Mucosa of rectum (tissue), 2 donors: ENCODE measurements around the gene LRCH1.

Source experiments
- H3K27ac ChIP-seq, 2 donors: one replicate each; pipeline ENCODE4 v1.7.0; 2013; ENCODE audit warnings: inconsistent platforms in 2 of 2, low read depth in 2 of 2, low read length in 2 of 2
- H3K27me3 ChIP-seq, 2 donors: one replicate each; pipeline ENCODE4 v1.7.0; 2013; ENCODE audit warnings: low read length in 2 of 2; ENCODE audit not compliant: control insufficient read depth in 2 of 2, insufficient read depth in 2 of 2
- H3K36me3 ChIP-seq, 2 donors: one replicate each; pipeline ENCODE4 v1.7.0; 2013; ENCODE audit warnings: low read length in 2 of 2; ENCODE audit not compliant: control insufficient read depth in 2 of 2, insufficient read depth in 2 of 2
- H3K4me1 ChIP-seq, 2 donors: one replicate each; pipeline ENCODE4 v1.7.0; 2013; ENCODE audit warnings: low read length in 2 of 2, mild to moderate bottlenecking in 1 of 2; ENCODE audit not compliant: control insufficient read depth in 2 of 2, insufficient read depth in 2 of 2
- H3K4me3 ChIP-seq, 2 donors: one replicate each; pipeline ENCODE4 v1.7.0; 2013; ENCODE audit warnings: low read length in 2 of 2
- H3K9ac ChIP-seq, 2 donors: one replicate each; pipeline ENCODE4 v1.7.0; 2013; ENCODE audit warnings: low read length in 2 of 2, low read depth in 1 of 2, mild to moderate bottlenecking in 1 of 2
- H3K9me3 ChIP-seq, 2 donors: one replicate each; pipeline ENCODE4 v1.7.0; 2013; ENCODE audit warnings: low read length in 2 of 2; ENCODE audit not compliant: control insufficient read depth in 2 of 2
- donor health status: healthy.
- donor health status: Normal muscosa, but diverticular disease.

LRCH1 gene

DNA sequence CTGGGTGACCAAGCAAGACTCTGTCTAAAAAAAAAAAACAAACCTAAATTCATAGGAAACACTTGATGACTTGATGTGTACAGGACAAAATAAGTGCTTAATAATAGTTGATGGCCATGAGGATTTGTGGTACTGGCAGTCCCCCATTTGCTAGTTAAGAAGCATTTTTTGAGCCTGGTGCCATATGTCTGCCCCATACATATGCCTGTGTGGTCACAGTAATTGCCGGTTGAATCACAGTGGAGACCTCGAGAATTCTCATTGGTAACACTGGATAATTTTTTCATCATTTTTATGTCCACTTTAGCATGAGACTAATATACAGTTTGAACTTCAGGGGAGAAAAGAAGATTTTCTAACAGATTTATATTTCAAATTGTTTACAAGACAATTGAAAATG, 79.2 kb downstream of the LRCH1 start:
- H3K9ac ChIP-seq = no peak overlapping the region
- H3K27me3 ChIP-seq = no peaks in the 10 kb centered on the region
- H3K4me3 ChIP-seq = no peak overlapping the region
- H3K36me3 ChIP-seq = no peaks in the 10 kb centered on the region
- peaks cover 0 to 7% of the 10 kb centered on the region in 2 donors for H3K4me1 ChIP-seq
- no peak overlapping the region for H3K27ac ChIP-seq
- no peaks in the 10 kb centered on the region for H3K9me3 ChIP-seq

DNA sequence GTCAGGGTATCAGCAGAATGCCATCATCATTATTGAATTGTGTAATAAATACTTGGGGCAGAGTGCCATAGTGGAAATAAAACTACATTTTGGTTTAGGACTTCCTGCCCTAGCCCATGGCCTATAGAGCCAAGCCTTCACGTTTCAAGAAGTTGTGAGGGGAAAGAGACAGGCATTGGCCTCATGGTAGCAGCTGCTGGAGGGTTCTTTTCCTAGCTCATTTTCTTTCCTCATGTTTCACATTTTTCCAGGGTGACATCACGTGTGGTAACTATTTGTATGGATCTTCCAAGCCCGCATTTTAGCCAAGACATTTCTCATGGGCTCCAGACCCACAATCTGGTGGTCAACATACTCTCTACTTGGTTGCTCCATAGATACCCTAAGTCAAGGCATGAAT, 80.4 kb downstream of the LRCH1 start:
- Histone ChIP-seq H3K9me3 (no peaks in the 10 kb centered on the region), H3K27ac (no peak overlapping the region), H3K27me3 (no peaks in the 10 kb centered on the region), H3K36me3 (no peaks in the 10 kb centered on the region), H3K4me3 (no peak overlapping the region), H3K9ac (no peak overlapping the region), H3K4me1 (peaks cover 0 to 7% of the 10 kb centered on the region in 2 donors)

GRCh38 chr13:46636451-46636850, 83.5 kb downstream of the LRCH1 start:
- H3K27me3 ChIP-seq = no peaks in the 10 kb centered on the region
- no peak overlapping the region for H3K4me3 ChIP-seq
- no peak overlapping the region for H3K9ac ChIP-seq
- no peak overlapping the region for H3K27ac ChIP-seq
- H3K9me3 ChIP-seq = no peaks in the 10 kb centered on the region
- H3K4me1 ChIP-seq = peaks cover 0 to 3% of the 10 kb centered on the region in 2 donors
- H3K36me3 ChIP-seq = no peaks in the 10 kb centered on the region

DNA sequence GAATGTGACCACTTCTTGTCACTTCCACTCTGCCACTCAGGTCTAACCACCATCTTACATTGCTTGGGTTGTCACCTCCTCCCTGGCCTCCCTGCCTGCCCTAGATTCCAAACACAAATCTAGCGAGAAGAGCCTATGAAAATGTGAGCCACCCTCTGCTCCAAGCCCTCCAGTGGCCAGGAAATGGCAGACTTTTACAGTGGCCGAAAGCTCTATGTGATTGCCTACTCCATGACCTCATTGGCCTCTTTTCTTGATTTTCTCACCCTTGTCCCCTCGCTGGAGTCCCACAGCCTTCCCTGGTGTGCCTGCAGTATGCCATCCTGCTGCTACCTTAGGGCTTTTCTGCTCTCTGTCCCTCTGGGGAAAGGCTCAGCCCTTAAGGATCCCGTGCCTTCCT, 84.2 kb downstream of the LRCH1 start:
- H3K9me3 ChIP-seq = no peaks in the 10 kb centered on the region
- H3K4me1 ChIP-seq = peaks cover 0 to 3% of the 10 kb centered on the region in 2 donors
- no peaks in the 10 kb centered on the region for H3K27me3 ChIP-seq
- H3K36me3 ChIP-seq = no peaks in the 10 kb centered on the region
- no peak overlapping the region for H3K27ac ChIP-seq
- H3K4me3 ChIP-seq = no peak overlapping the region
- H3K9ac ChIP-seq = no peak overlapping the region

DNA sequence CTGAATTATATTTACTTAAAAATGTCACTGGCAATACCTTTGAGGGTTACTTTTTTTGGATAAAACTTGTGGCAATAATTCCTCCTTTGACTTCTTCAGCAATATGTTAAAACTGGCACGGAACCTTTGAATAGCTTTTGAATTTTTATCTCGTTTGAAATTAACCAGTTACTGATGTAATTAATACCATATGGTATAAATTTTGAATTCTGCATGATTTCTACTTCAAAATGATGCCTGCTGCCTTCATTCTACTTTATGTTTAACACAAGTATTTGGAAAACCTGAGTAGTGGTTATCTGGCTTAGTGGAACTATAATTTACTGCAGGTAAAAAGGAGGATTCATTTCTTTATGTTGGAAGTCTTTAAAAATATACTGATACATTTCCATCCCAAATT, 85.3 kb downstream of the LRCH1 start:
- Histone ChIP-seq H3K36me3 (no peaks in the 10 kb centered on the region), H3K4me3 (no peak overlapping the region), H3K9me3 (no peaks in the 10 kb centered on the region), H3K27ac (no peak overlapping the region), H3K27me3 (no peaks in the 10 kb centered on the region), H3K4me1 (peaks cover 0 to 3% of the 10 kb centered on the region in 2 donors), H3K9ac (no peak overlapping the region)

DNA sequence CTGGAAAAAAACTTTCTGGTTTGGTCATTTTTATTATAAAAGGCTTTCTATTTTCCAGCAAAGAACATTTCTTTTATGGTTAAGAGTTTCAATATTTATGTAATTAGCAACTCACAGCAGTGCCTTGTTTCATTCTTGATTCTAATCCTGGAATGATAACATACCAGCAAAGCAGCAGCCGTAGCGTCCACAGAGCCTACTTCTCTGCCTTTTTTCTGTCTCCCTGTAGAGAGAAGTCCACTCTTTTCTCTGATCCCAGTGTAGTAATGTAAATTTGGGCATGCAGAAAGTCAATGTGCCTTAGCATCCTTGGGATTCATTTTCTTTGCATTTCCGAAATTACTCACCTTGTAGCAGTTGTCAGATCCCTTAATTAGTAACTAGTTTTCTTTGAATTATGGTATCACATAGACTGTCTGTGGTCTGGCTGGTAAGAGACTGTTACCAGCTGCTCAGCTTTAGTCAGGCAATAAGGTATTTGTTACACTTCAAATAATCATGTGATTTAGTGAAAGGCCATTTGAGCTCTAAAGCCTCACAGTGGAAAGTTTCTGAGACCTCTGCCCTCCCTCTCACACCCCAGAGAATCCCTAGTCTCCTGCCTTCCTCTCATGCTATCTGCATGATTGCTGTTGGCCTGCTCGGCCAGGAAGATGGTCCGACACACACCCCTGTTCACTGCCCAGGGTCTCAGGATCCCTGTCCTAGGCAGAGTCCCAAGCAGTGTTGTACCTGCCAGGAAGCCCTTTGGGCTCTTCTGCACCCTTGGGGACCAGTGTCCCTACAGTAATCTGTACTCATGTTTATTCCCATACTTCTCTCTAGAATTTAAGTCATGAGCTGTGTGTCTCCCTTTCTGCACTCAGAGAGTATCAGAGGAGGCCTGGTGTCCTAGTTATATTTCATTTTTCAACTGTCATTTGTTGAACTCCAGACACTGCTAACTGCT, 86.3 kb downstream of the LRCH1 start:
- Histone ChIP-seq H3K4me1 (peaks cover 0 to 3% of the 10 kb centered on the region in 2 donors), H3K9me3 (no peaks in the 10 kb centered on the region), H3K4me3 (no peak overlapping the region), H3K36me3 (no peaks in the 10 kb centered on the region), H3K9ac (no peak overlapping the region), H3K27ac (no peak overlapping the region), H3K27me3 (no peaks in the 10 kb centered on the region)

GRCh38 chr13:46640843-46641242, 87.9 kb downstream of the LRCH1 start:
- Histone ChIP-seq H3K4me1 (peaks cover 0 to 3% of the 10 kb centered on the region in 2 donors), H3K4me3 (no peak overlapping the region), H3K9ac (no peak overlapping the region), H3K27me3 (no peaks in the 10 kb centered on the region), H3K36me3 (no peaks in the 10 kb centered on the region), H3K27ac (no peak overlapping the region), H3K9me3 (no peaks in the 10 kb centered on the region)

GRCh38 chr13:46641274-46642081, 88.5 kb downstream of the LRCH1 start:
- Histone ChIP-seq H3K4me1 (peaks cover 0 to 3% of the 10 kb centered on the region in 2 donors), H3K27ac (no peak overlapping the region), H3K4me3 (peak overlapping the region in 1 of 2 donors; percentile 26), H3K27me3 (no peaks in the 10 kb centered on the region), H3K36me3 (no peaks in the 10 kb centered on the region), H3K9ac (no peak overlapping the region), H3K9me3 (no peaks in the 10 kb centered on the region)

GRCh38 chr13:46642254-46642653, 89.3 kb downstream of the LRCH1 start:
- Histone ChIP-seq H3K9ac (no peak overlapping the region), H3K27me3 (no peaks in the 10 kb centered on the region), H3K27ac (no peak overlapping the region), H3K4me1 (peaks cover 0 to 3% of the 10 kb centered on the region in 2 donors), H3K9me3 (no peaks in the 10 kb centered on the region), H3K36me3 (no peaks in the 10 kb centered on the region), H3K4me3 (no peak overlapping the region)

DNA sequence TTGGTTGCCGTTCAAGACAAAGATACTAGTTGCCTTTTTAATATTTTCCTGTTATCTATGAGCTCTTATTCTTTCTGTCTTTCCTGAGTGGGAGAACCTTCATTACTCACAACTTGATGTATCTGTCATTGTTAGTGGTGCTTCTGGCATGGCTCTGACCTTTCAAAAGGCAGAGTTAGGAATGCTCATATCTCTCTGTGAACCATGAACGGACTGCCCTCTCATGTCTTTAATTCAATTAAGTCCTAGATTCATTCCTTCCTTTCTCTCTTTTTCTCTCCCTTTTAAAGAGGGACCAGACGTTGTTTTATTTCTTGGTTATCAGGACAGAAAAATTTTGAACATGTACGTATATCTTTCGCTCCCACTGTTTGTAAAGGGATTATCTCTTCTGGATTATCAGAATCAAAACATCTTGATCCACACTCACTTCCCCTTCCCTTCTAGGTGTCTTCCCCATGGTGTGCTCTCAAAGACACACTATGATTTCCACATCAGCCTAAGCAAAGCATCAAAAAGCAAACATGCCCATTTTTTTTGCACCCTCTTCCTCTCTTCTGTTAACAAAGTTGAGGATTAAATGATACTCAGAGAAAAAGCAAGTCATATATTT, 90.3 kb downstream of the LRCH1 start:
- H3K4me1 ChIP-seq = peaks cover 0 to 7% of the 10 kb centered on the region in 2 donors
- H3K27me3 ChIP-seq = no peaks in the 10 kb centered on the region
- H3K4me3 ChIP-seq = no peak overlapping the region
- no peak overlapping the region for H3K9ac ChIP-seq
- no peak overlapping the region for H3K27ac ChIP-seq
- no peaks in the 10 kb centered on the region for H3K36me3 ChIP-seq
- H3K9me3 ChIP-seq = no peaks in the 10 kb centered on the region
